ENCODE measurements around the gene PRR16.

PRR16 gene

GRCh38 chr5:120512791-120513650, 48.9 kb downstream of the PRR16 start:
- H3K36me3 ChIP-seq (ENCODE audit: insufficient read depth, insufficient read length, low read length) = no peaks in the 10 kb centered on the region
- DNase-seq (ENCODE audit: low read depth, low spot score) = no peak
- peaks cover 2% of the 10 kb centered on the region for H3K4me1 ChIP-seq (ENCODE audit: insufficient read depth, insufficient read length)
- TF ChIP-seq ZNF274 (IDR thresholded peaks at IDR 0.05; ENCODE audit: low read depth, low read length) (no peak), SUZ12 (IDR thresholded peaks at IDR 0.05; ENCODE audit: extremely low read depth, insufficient read depth, insufficient read length) (no peak), YY1 (IDR thresholded peaks at IDR 0.05; ENCODE audit: insufficient read depth, insufficient read length) (no peak)
- no peaks in the 10 kb centered on the region for H3K27me3 ChIP-seq (ENCODE audit: insufficient read depth, insufficient read length)
- no peaks in the 10 kb centered on the region for H3K9me3 ChIP-seq (ENCODE audit: insufficient read depth, low read length)
- H3K9ac ChIP-seq (ENCODE audit: insufficient read length, low read depth) = no peak overlapping the region
- H3K4me3 ChIP-seq (ENCODE audit: insufficient read length, low read depth) = no peak overlapping the region

- no peaks in the 10 kb centered on the region for H3K27me3 ChIP-seq (ENCODE audit: insufficient read depth, insufficient read length)
- DNase-seq (ENCODE audit: low read depth, low spot score) = no peak
- H3K9ac ChIP-seq (ENCODE audit: insufficient read length, low read depth) = no peak overlapping the region
- no peaks in the 10 kb centered on the region for H3K36me3 ChIP-seq (ENCODE audit: insufficient read depth, insufficient read length, low read length)
- TF ChIP-seq ZNF274 (IDR thresholded peaks at IDR 0.05; ENCODE audit: low read depth, low read length) (no peak), SUZ12 (IDR thresholded peaks at IDR 0.05; ENCODE audit: extremely low read depth, insufficient read depth, insufficient read length) (no peak), YY1 (IDR thresholded peaks at IDR 0.05; ENCODE audit: insufficient read depth, insufficient read length) (no peak)
- no peaks in the 10 kb centered on the region for H3K9me3 ChIP-seq (ENCODE audit: insufficient read depth, low read length)
- no peak overlapping the region for H3K4me3 ChIP-seq (ENCODE audit: insufficient read length, low read depth)
- H3K4me1 ChIP-seq (ENCODE audit: insufficient read depth, insufficient read length) = peaks cover 2% of the 10 kb centered on the region
Measured at GRCh38 chr5:120516805-120517204, 52.7 kb downstream of the PRR16 start.

- no peak overlapping the region for H3K9ac ChIP-seq (ENCODE audit: insufficient read length, low read depth)
- H3K4me3 ChIP-seq (ENCODE audit: insufficient read length, low read depth) = no peak overlapping the region
- H3K36me3 ChIP-seq (ENCODE audit: insufficient read depth, insufficient read length, low read length) = no peaks in the 10 kb centered on the region
- peaks cover 2% of the 10 kb centered on the region for H3K4me1 ChIP-seq (ENCODE audit: insufficient read depth, insufficient read length)
- no peaks in the 10 kb centered on the region for H3K27me3 ChIP-seq (ENCODE audit: insufficient read depth, insufficient read length)
- H3K9me3 ChIP-seq (ENCODE audit: insufficient read depth, low read length) = no peaks in the 10 kb centered on the region
- no peak for DNase-seq (ENCODE audit: low read depth, low spot score)
- TF ChIP-seq ZNF274 (IDR thresholded peaks at IDR 0.05; ENCODE audit: low read depth, low read length) (no peak), SUZ12 (IDR thresholded peaks at IDR 0.05; ENCODE audit: extremely low read depth, insufficient read depth, insufficient read length) (no peak), YY1 (IDR thresholded peaks at IDR 0.05; ENCODE audit: insufficient read depth, insufficient read length) (no peak)
Measured at GRCh38 chr5:120517607-120518252, 53.6 kb downstream of the PRR16 start.

- Histone ChIP-seq H3K9me3 (ENCODE audit: insufficient read depth, low read length) (no peaks in the 10 kb centered on the region), H3K27me3 (ENCODE audit: insufficient read depth, insufficient read length) (no peaks in the 10 kb centered on the region), H3K4me3 (ENCODE audit: insufficient read length, low read depth) (no peak overlapping the region), H3K36me3 (ENCODE audit: insufficient read depth, insufficient read length, low read length) (no peaks in the 10 kb centered on the region), H3K9ac (ENCODE audit: insufficient read length, low read depth) (no peak overlapping the region), H3K4me1 (ENCODE audit: insufficient read depth, insufficient read length) (no peaks in the 10 kb centered on the region)
- DNase-seq (ENCODE audit: low read depth, low spot score) = no peak
- TF ChIP-seq SUZ12 (IDR thresholded peaks at IDR 0.05; ENCODE audit: extremely low read depth, insufficient read depth, insufficient read length) = no peak
- no peak for TF ChIP-seq ZNF274 (IDR thresholded peaks at IDR 0.05; ENCODE audit: low read depth, low read length)
- TF ChIP-seq YY1 (IDR thresholded peaks at IDR 0.05; ENCODE audit: insufficient read depth, insufficient read length) = no peak
Measured at GRCh38 chr5:120518581-120518980, 54.5 kb downstream of the PRR16 start.

GRCh38 chr5:120527251-120527650, 63.2 kb downstream of the PRR16 start:
- H3K9me3 ChIP-seq (ENCODE audit: insufficient read depth, low read length) = no peaks in the 10 kb centered on the region
- no peaks in the 10 kb centered on the region for H3K4me1 ChIP-seq (ENCODE audit: insufficient read depth, insufficient read length)
- no peak for DNase-seq (ENCODE audit: low read depth, low spot score)
- no peak overlapping the region for H3K9ac ChIP-seq (ENCODE audit: insufficient read length, low read depth)
- no peak overlapping the region for H3K4me3 ChIP-seq (ENCODE audit: insufficient read length, low read depth)
- no peaks in the 10 kb centered on the region for H3K27me3 ChIP-seq (ENCODE audit: insufficient read depth, insufficient read length)
- H3K36me3 ChIP-seq (ENCODE audit: insufficient read depth, insufficient read length, low read length) = no peaks in the 10 kb centered on the region
- TF ChIP-seq ZNF274 (IDR thresholded peaks at IDR 0.05; ENCODE audit: low read depth, low read length) = no peak
- TF ChIP-seq YY1 (IDR thresholded peaks at IDR 0.05; ENCODE audit: insufficient read depth, insufficient read length) = no peak
- no peak for TF ChIP-seq SUZ12 (IDR thresholded peaks at IDR 0.05; ENCODE audit: extremely low read depth, insufficient read depth, insufficient read length)

- DNase-seq (ENCODE audit: low read depth, low spot score) = no peak
Measured at GRCh38 chr5:120528609-120529008, 64.5 kb downstream of the PRR16 start.

GRCh38 chr5:120529386-120529785, 65.3 kb downstream of the PRR16 start:
- no peak for TF ChIP-seq SUZ12 (IDR thresholded peaks at IDR 0.05; ENCODE audit: extremely low read depth, insufficient read depth, insufficient read length)
- TF ChIP-seq YY1 (IDR thresholded peaks at IDR 0.05; ENCODE audit: insufficient read depth, insufficient read length) = no peak
- no peak for TF ChIP-seq ZNF274 (IDR thresholded peaks at IDR 0.05; ENCODE audit: low read depth, low read length)
- DNase-seq (ENCODE audit: low read depth, low spot score) = no peak
- Histone ChIP-seq H3K4me1 (ENCODE audit: insufficient read depth, insufficient read length) (no peaks in the 10 kb centered on the region), H3K9ac (ENCODE audit: insufficient read length, low read depth) (no peak overlapping the region), H3K36me3 (ENCODE audit: insufficient read depth, insufficient read length, low read length) (no peaks in the 10 kb centered on the region), H3K4me3 (ENCODE audit: insufficient read length, low read depth) (no peak overlapping the region), H3K27me3 (ENCODE audit: insufficient read depth, insufficient read length) (no peaks in the 10 kb centered on the region), H3K9me3 (ENCODE audit: insufficient read depth, low read length) (no peaks in the 10 kb centered on the region)

More at GRCh38 chr5:120528609-120529008, 64.5 kb downstream of the PRR16 start:
- Histone ChIP-seq H3K4me3 (ENCODE audit: insufficient read length, low read depth) (no peak overlapping the region), H3K9ac (ENCODE audit: insufficient read length, low read depth) (no peak overlapping the region), H3K36me3 (ENCODE audit: insufficient read depth, insufficient read length, low read length) (no peaks in the 10 kb centered on the region), H3K4me1 (ENCODE audit: insufficient read depth, insufficient read length) (no peaks in the 10 kb centered on the region), H3K9me3 (ENCODE audit: insufficient read depth, low read length) (no peaks in the 10 kb centered on the region), H3K27me3 (ENCODE audit: insufficient read depth, insufficient read length) (no peaks in the 10 kb centered on the region)
- TF ChIP-seq YY1 (IDR thresholded peaks at IDR 0.05; ENCODE audit: insufficient read depth, insufficient read length) (no peak), SUZ12 (IDR thresholded peaks at IDR 0.05; ENCODE audit: extremely low read depth, insufficient read depth, insufficient read length) (no peak), ZNF274 (IDR thresholded peaks at IDR 0.05; ENCODE audit: low read depth, low read length) (no peak)
